H7 (cell line): Measurements from ENCODE around the gene ANGPTL7. TPM values are rescaled to one million over a fixed set of nuclear protein-coding genes. Genes with fewer than 3 reads are reported as not detected.

Experiments
- DNase-seq: peaks from one replicate; pipeline ENCODE4 v3.0.0; 2012
- H3K27me3 ChIP-seq: 2 replicates; pipeline ENCODE4 v1.6.0; 2011; ENCODE audit warnings: mild to moderate bottlenecking, low read length; ENCODE audit not compliant: control insufficient read depth, insufficient read depth
- H3K36me3 ChIP-seq: replicated peaks from 2 replicates; pipeline ENCODE4 v1.5.1; 2011; ENCODE audit warnings: low read length; ENCODE audit not compliant: control insufficient read depth, insufficient read depth
- H3K4me3 ChIP-seq: 2 replicates; pipeline ENCODE4 v1.5.1; 2011; ENCODE audit warnings: low read depth, mild to moderate bottlenecking, control low read depth, low read length, moderate library complexity; ENCODE audit not compliant: insufficient read depth
- total RNA-seq: library from RNA; depleted of rRNA; stranded (reverse); fragments of >200 nt; shearing (Covaris generic); gene quantifications from 2 replicates; pipeline ENCODE4 v1.2.3, GENCODE V29; 2014; rRNA removed

The ANGPTL7 gene
- not detected in 2 replicates for total RNA-seq

GRCh38 chr1:11188858-11189451, at the start of gene ANGPTL7:
Gene ANGPTL7, plus strand, starts transcription at chr1:11189355. Its CDS starts 225 bp downstream, at chr1:11189580.
- peaks cover 15% of the 10 kb centered on the region for H3K36me3 ChIP-seq
- H3K4me3 ChIP-seq: no peak within 1 kb of the TSS
- no peak for DNase-seq
- no peaks in the 10 kb centered on the region for H3K27me3 ChIP-seq

- H3K27me3 ChIP-seq: no peaks in the 10 kb centered on the region
These were observed 46.4 kb upstream of the ANGPTL7 start for GRCh38 chr1:11142618-11143391.

DNA sequence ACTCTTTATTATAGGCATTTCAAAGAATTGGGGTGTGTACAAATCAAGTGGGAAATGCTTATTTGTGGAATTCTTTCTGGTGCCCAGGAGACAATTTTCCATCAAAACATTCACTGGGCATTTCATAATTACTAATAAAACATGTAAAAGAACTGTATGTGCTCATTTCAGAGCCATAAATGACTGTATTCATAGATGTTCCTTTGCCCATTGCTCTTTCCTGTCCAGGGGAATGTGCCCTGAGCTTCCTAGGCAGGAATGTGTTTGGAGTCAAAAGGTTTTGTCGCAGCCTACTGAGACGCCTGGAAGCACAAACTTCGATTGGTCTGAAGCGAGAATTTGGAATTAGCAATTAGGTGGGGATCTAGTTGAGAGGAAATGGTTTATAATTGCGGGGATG, 45.8 kb upstream of the ANGPTL7 start:
- no peak for DNase-seq
- no peak overlapping the region for H3K4me3 ChIP-seq
- peaks cover 30% of the 10 kb centered on the region for H3K36me3 ChIP-seq
- H3K27me3 ChIP-seq: no peaks in the 10 kb centered on the region

More at GRCh38 chr1:11142618-11143391, 46.4 kb upstream of the ANGPTL7 start:
- H3K4me3 ChIP-seq: no peak overlapping the region
- DNase-seq: no peak
- H3K36me3 ChIP-seq: peaks cover 31% of the 10 kb centered on the region

DNA sequence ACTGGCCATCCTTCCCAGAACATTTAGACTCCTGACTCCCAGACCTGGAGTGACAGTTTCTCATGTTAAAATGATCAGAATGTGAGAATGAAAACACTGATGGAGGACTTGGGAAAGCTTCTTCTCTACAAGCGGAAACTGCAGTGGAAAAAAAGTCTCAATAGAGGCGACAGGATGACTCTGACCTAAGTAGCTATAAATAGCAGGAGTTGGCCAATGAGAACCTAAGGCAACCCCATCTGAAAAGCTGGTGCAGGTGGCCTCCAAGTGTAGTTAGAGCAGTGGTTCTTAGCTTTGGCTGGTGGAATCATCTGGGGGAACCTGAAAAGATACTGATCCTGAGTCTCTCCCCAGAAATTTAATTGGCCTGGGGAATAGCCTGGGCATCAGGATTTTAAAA, 45.2 kb upstream of the ANGPTL7 start:
- peaks cover 29% of the 10 kb centered on the region for H3K36me3 ChIP-seq
- DNase-seq: no peak
- H3K4me3 ChIP-seq: no peak overlapping the region
- no peaks in the 10 kb centered on the region for H3K27me3 ChIP-seq

- Histone ChIP-seq H3K36me3 (peaks cover 27% of the 10 kb centered on the region), H3K4me3 (no peak overlapping the region), H3K27me3 (no peaks in the 10 kb centered on the region)
- no peak for DNase-seq
These were observed 44.4 kb upstream of the ANGPTL7 start for GRCh38 chr1:11144570-11145256.

DNA sequence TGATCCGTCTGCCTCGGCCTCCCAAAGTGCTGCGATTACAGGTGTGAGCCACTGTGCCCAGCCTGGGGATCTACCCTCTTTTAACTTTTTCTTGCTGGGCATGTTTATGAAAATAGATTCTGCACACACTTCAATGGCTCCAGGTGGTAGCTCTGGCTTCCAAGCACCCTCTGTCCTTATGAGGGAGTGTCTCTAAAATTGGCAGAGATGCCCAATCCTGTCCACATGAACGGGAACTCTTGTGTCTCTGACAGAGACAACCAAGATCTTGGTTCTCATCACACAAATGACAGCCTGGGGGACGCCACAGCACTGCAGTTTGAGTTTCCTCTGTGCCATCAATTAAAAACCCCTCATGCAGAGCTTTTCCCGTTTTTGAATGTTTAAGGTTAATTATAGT, 43.4 kb upstream of the ANGPTL7 start:
- no peaks in the 10 kb centered on the region for H3K27me3 ChIP-seq

DNA sequence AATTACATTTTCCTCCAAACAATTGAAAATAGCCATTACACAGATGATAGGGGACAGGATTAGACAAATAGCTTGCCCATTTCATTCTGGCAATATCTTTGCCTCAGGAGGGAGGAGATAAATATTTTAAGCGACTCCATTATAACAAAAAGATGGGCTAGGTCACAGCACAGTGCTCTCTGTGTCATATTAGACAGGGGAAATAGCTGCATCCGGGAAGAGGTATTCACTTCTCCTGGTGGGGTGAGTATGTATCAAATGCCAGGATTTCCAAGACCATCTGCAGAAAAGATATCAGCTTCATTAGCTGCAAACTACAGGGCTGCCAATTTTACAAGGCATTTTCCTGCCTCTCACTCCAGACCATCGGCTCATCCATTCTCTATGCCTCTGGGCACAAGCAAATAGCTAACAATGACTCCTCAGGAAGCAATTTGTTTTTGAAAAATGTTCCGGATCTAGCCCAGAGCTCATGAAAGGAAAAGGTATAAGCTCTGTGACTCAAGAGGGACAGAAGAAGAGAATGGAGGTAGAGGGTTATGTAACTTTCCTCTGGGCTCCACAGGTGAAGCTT, 41.9 kb upstream of the ANGPTL7 start:
- H3K36me3 ChIP-seq: peaks cover 29% of the 10 kb centered on the region

More for the DNA sequence above, 43.4 kb upstream of the ANGPTL7 start:
- Histone ChIP-seq H3K4me3 (no peak overlapping the region), H3K36me3 (peaks cover 29% of the 10 kb centered on the region)
- DNase-seq: no peak

DNA sequence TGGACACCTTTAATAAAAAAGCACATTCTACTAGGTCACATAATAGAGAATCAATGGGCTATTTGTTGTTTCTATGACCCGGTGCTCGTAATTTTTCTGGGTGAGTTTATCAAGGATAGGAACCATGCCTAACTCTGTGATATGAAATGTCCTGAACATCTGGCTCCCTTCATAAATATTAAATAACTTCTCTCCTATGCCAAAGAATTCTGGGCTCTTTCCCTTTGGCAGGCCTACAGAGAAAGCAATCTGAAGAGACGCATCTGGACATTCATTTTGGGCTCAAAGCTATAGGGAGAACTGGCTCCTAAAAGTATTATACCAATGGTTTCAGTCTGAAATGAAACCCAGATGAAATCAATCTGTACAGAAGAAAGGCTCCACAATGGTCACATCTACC, 38.8 kb upstream of the ANGPTL7 start:
- H3K27me3 ChIP-seq: no peaks in the 10 kb centered on the region
- H3K4me3 ChIP-seq: no peak overlapping the region
- no peak for DNase-seq
- H3K36me3 ChIP-seq: peaks cover 24% of the 10 kb centered on the region

More for the DNA sequence above, 41.9 kb upstream of the ANGPTL7 start:
- Histone ChIP-seq H3K27me3 (no peaks in the 10 kb centered on the region), H3K4me3 (no peak overlapping the region)
- DNase-seq: no peak

DNA sequence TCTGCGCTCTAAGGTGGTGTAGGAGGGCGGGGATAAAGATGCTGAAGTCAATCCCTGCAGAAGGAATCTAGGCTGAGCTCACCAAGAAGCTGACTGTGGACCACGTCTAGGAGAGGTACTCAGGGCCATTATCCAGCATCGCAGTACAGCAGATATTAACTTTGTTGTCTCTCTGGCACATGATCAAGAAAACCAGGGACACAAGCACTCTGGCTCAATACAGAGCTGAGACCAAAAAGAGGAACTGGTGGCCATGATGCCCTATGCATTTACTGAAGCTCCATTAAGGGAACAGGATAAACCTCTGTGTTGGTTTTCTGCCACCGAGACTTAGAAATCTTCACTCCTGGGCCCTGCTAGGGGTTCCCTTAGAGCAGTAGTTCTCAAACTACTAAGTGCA, 38.0 kb upstream of the ANGPTL7 start:
- Histone ChIP-seq H3K4me3 (no peak overlapping the region), H3K36me3 (peaks cover 20% of the 10 kb centered on the region), H3K27me3 (no peaks in the 10 kb centered on the region)
- DNase-seq: no peak

- H3K4me3 ChIP-seq: no peak overlapping the region
- DNase-seq: no peak
- no peaks in the 10 kb centered on the region for H3K27me3 ChIP-seq
- peaks cover 17% of the 10 kb centered on the region for H3K36me3 ChIP-seq
These were observed 37.1 kb upstream of the ANGPTL7 start for GRCh38 chr1:11151826-11152612.

DNA sequence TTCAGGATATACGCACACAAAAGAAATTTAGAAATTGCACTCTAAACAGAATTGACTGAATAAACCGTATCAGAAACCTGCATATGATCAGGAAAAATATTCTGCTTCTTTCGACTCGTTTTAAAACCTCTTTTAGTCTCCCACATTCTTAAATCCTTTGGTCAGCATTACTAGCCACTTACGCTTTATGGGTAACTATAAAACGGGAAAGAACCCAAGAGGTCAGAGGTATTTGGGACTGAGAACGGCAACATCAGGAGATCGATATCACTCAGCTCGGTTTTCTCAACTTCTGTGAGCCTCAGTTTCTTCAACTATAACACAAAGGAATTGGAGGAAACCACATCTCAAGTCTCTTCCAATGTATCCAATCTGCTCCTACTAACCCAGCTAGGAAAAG, 36.4 kb upstream of the ANGPTL7 start:
- Histone ChIP-seq H3K27me3 (no peaks in the 10 kb centered on the region), H3K36me3 (peaks cover 20% of the 10 kb centered on the region), H3K4me3 (no peak overlapping the region)
- DNase-seq: no peak

GRCh38 chr1:11153184-11153583, 36.0 kb upstream of the ANGPTL7 start:
- Histone ChIP-seq H3K4me3 (no peak overlapping the region), H3K36me3 (peaks cover 20% of the 10 kb centered on the region), H3K27me3 (no peaks in the 10 kb centered on the region)
- no peak for DNase-seq

DNA sequence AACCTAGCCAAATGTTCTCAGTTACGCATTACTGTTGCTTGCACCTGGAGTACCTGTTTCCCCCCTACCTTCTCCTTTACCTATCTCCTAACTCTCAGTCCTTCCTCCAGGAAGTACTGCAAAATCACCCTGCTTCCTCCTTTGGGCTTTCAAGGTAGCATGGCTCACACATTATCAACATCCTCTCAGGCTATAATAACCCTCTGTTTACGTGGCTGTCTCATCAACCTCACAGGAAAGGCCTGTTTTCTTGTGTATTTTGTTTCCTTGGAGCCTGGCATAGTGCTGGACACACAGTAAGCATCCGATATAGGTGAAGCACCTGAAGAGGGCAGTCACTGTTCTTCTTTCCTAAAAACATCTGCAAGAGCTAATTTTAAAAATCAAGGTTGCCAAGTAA, 32.7 kb upstream of the ANGPTL7 start:
- no peaks in the 10 kb centered on the region for H3K27me3 ChIP-seq
- H3K36me3 ChIP-seq: peaks cover 14% of the 10 kb centered on the region
- no peak for DNase-seq
- no peak overlapping the region for H3K4me3 ChIP-seq

DNA sequence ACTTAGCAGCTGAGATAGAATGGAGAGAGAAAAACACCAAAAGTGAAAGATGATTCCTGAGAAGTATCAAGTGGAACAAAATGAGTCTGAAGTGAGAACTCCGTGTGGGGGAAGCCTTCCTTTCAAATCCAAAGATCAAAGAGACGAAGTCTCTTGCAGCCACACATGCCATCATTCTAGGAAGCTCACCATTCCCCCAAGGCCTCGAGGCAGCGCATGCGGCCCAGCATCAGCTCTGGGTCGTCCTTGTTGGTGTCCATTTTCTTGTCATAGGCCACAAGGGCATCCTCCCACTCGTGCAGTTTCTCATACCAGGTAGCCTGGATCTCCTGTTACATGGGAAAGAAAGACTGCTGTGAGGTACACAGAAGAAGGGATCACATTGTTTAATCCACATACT, 32.2 kb upstream of the ANGPTL7 start:
- H3K27me3 ChIP-seq: no peaks in the 10 kb centered on the region
- peaks cover 14% of the 10 kb centered on the region for H3K36me3 ChIP-seq
- no peak for DNase-seq
- no peak overlapping the region for H3K4me3 ChIP-seq
